GM18909 (cell line): Measurements from ENCODE around the gene NKX1-2.

ENCODE experiments used
- ATAC-seq: cut with Tn5 transposase; IDR thresholded peaks from one replicate; pipeline ENCODE4 v1.9.1; 2021; ENCODE audit warnings: mild to moderate bottlenecking; ENCODE audit not compliant: unreplicated experiment, poor library complexity

Gene NKX1-2

GRCh38 chr10:124450012-124450782, at the start of gene NKX1-2:
Gene NKX1-2 (minus strand): TSS chr10:124450035. CDS start chr10:124449943, 92 bp downstream.
- ATAC-seq, result no peak

- ATAC-seq, result no peak
Observed at GRCh38 chr10:124498056-124498455, 48.2 kb upstream of the NKX1-2 start.

- no peak for ATAC-seq
Observed at GRCh38 chr10:124497196-124497881, 47.5 kb upstream of the NKX1-2 start.

GRCh38 chr10:124496620-124497019, 46.8 kb upstream of the NKX1-2 start:
- no peak for ATAC-seq

GRCh38 chr10:124496150-124496549, 46.3 kb upstream of the NKX1-2 start:
- no peak for ATAC-seq

- no peak for ATAC-seq
Observed at GRCh38 chr10:124495725-124496124, 45.9 kb upstream of the NKX1-2 start.

GRCh38 chr10:124495162-124495561, 45.3 kb upstream of the NKX1-2 start:
- no peak for ATAC-seq

- no peak for ATAC-seq
Observed at GRCh38 chr10:124494046-124494807, 44.4 kb upstream of the NKX1-2 start.

- no peak for ATAC-seq
Observed at GRCh38 chr10:124493214-124493882, 43.5 kb upstream of the NKX1-2 start.

- no peak for ATAC-seq
Observed at GRCh38 chr10:124492266-124492665, 42.4 kb upstream of the NKX1-2 start.

GRCh38 chr10:124491105-124491504, 41.3 kb upstream of the NKX1-2 start:
- ATAC-seq, result no peak

GRCh38 chr10:124486635-124487034, 36.8 kb upstream of the NKX1-2 start:
- ATAC-seq, result no peak

- no peak for ATAC-seq
Observed at GRCh38 chr10:124484661-124485060, 34.8 kb upstream of the NKX1-2 start.

- no peak for ATAC-seq
Observed at GRCh38 chr10:124484031-124484430, 34.2 kb upstream of the NKX1-2 start.

GRCh38 chr10:124482876-124483275, 33.0 kb upstream of the NKX1-2 start:
- ATAC-seq, result no peak

GRCh38 chr10:124482236-124482800, 32.5 kb upstream of the NKX1-2 start:
- no peak for ATAC-seq

GRCh38 chr10:124481717-124482116, 31.9 kb upstream of the NKX1-2 start:
- ATAC-seq, result no peak

GRCh38 chr10:124480860-124481259, 31.0 kb upstream of the NKX1-2 start:
- ATAC-seq, result no peak

GRCh38 chr10:124478515-124478914, 28.7 kb upstream of the NKX1-2 start:
- no peak for ATAC-seq
